HTR-8/SVneo (cell line): ENCODE data around the gene KRTAP12-2.
"Not testable (repeated sequence)": the region's sequence is repeated elsewhere in the genome, so short reads cannot be mapped to it uniquely, and the experiment has no call there.

Experiments
- DNase-seq: peaks from one replicate; pipeline ENCODE4 v3.0.0; 2011; ENCODE audit warnings: low spot score, mixed read lengths; ENCODE audit not compliant: insufficient read length
- FAIRE-seq: peaks from 2 replicates; lab custom pipeline; 2011; peaks lifted over from hg19 to GRCh38; lab: Jason Lieb, UNC

Gene KRTAP12-2

DNA sequence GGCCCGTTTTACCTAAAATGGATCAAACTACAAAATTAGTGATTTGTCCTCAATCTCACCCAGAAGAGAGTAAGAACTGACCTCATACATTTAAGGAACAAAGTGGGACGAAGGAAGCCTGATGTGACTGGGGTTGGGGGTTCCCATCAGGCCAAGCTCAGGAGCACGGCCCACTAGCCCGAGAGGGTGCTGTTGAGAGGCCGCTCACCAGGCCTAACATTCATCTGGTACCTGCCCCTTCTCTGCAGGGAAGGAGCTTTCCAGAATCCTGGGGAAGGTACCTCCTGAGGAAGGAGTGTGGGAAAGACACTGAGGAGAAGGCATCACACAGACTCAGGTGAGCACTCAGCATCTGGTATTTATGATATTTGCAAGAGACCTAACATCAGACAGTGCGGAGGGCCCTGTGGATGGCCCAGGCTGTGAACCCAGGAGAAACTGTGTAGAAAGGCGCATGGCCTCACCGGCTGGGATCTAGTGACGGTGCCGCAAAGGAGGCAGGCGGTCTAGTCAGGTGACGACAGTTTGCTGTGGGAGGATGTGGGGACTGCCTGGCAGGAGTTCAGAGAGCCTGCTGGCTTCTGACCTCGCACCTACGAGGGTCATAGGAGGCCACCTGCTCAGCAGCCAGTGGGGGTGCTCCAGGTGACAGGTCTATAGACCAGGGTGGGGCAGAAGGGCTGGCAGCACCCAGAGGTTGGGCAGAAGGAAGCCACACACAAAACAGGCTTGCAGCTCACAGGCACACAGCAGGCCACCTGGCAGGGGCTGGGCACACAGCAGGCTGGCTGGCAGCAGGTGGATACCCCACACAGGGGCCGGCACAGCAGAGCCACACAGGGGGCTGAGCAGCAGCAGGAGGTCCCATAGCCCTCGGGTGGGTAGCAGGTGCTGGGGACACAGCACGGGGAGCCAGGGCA, 12.8 kb downstream of the KRTAP12-2 start:
- FAIRE-seq, result no peak
- no peak for DNase-seq

DNA sequence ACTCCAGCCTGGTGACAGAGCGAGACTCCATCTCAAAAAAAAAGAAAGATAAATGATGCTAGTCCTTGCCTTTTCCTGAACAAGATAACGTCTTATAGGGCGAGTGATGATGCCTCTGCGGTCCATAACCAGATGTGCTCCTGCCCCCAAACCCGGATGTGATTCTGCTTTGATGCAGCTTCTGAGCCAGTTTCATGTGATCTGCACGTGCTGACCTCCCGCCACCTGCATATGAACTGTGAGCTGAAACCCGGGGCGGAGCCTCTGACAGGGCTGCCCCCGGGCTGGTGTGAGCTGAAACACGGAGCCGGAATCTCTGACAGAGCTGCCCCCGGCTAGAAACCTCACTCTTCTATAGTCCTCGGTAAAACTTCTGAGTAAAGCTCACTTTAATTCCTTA, 13.6 kb downstream of the KRTAP12-2 start:
- FAIRE-seq, result no peak
- DNase-seq, result no peak

DNA sequence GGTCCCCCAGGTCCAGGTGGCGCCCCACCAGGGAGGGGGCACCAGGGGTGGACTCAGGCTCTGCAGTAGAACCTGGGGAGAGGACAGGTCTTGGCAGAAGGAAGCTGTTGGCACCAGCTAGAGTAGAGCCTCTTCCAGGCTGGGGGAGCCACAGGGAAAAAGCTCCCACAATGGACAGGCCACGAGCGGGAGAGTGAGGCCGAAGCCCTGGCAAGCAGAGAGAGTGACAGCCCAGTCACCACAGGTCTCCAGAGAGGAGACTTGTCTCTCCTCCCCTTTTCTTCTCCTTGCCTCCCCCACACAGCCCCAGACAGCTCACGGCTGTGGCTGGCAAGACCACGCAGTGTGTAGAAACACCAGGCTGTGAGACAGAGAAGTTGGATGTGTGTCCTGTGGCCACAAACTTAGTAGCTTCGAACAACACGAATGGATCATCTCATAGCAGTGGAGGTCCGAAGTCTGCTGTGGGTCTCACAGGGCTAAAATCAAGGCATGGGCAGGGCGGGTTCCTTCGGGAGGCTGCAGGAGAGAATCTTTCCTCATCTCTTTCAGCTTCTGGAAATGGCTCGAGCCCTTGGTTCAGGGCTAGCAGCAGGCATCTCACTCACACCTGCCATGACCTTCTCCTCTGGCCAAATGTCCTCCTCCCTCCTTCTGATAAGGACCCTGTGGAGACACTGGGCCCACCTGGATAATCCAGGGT, 15.6 kb downstream of the KRTAP12-2 start:
- FAIRE-seq (no peak), DNase-seq (no peak)

DNA sequence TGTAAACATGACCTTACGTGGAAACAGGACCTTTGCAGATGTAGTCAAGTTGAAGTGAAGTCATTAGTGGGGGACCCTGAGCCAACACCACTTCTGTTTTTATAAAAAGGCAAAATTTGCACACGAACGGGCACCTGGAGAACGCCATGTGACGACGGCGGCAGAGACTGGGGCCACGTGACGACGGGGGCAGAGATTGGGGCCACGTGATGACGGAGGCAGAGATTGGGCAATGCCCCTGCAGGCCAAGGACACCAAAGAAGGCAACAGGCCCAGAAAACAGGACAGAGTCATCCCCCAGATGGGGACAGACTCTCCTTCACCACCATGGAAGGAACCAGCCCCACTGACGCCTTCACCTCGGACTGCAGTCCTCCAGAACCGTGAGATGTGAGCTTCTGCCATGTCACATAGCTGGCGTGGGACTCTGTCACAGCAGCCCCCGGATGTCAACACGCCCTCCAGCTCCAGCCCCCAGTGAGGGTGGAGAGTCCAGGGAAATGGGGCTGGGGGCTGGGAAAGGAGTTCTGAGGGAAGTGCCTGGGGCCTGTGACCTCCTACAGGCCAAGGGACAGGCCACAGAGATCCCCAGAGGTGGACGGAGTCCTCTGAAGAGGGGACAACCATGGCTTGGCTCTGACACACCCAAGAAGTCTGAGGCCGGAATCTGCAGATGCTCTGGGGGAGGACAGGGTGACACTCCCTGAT, 16.3 kb downstream of the KRTAP12-2 start:
- FAIRE-seq, result no peak
- DNase-seq, result no peak

DNA sequence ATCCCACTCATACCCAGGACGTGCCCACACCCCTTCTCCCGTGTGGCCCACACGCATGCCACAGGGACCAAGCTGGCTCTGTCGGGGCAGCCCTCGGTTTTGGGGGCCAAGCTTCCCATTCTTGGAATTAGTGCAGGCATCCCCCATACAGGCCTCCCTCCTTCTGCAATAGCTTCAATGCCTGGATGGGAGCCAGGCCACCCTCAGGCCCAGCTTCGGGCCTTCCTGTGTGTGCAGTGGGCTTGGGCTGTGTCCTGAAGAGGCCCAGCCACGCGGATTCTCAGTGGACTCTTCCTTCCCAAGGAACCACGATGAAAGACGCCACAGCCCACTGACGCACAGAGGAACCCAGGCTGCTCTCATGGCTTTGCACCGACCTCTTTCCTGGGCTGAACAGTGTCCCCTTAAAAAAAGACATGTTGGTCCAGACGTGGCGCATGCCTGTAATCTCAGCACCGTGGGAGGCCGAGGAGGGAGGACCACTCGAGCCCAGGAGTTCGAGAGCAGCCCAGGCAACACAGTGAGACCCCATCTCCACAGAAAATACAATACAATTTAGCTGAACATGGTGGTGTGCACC, 17.1 kb downstream of the KRTAP12-2 start:
- FAIRE-seq (no peak), DNase-seq (no peak)

DNA sequence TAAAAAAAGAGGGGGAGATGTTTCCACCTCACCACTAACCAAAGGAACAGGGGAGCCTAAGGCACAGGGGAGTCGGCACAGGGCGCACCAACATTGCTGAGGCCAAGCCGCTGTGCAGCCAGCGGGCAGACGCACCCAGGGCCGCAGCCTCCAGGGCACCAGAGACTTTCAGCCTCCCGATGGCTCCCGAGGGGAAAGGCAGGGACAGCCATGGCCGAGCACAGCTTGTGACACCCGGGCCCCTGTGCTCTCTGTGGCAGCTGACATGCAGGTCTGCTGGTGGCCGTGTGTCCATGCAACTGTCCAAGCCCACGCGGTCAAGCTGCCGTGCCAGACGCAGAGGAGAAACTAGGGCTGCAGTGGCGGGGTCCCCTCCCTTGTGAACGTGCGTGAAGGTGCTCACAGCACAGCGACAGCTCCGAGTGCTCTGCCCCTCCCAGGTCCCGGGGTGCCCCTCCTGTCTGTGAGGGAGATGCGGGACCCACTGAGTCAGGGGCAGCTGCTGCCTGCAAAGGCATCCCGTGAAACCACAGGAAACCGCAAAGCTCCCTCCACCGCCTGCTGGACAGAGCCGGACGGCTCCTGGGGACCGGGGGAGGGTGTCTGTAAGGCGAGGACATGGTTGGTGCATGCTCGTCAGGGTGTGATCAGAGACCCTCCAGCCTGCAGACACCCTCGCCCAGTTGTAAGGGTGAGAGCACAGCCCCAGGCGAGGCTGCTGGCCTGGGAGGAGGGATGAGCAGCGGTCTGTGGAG, 18.0 kb downstream of the KRTAP12-2 start:
- no peak for DNase-seq
- no peak for FAIRE-seq

DNA sequence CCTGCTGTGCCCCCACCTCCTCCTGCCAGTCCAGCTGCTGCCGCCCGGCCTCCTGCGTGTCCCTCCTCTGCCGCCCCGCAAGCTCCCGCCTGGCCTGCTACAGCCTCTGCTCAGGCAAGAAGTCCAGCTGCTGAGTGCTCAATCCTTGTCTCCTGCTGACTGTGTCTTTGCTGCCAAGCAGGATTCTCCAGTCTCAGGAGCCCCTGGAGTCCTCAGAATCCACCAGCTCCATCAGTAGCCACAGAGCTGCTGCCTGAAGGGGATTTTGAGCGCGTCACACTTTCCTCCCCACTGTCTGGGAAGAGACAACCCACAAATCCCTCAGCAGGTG, 19.5 kb downstream of the KRTAP12-2 start:
- FAIRE-seq, result no peak
- no peak for DNase-seq

DNA sequence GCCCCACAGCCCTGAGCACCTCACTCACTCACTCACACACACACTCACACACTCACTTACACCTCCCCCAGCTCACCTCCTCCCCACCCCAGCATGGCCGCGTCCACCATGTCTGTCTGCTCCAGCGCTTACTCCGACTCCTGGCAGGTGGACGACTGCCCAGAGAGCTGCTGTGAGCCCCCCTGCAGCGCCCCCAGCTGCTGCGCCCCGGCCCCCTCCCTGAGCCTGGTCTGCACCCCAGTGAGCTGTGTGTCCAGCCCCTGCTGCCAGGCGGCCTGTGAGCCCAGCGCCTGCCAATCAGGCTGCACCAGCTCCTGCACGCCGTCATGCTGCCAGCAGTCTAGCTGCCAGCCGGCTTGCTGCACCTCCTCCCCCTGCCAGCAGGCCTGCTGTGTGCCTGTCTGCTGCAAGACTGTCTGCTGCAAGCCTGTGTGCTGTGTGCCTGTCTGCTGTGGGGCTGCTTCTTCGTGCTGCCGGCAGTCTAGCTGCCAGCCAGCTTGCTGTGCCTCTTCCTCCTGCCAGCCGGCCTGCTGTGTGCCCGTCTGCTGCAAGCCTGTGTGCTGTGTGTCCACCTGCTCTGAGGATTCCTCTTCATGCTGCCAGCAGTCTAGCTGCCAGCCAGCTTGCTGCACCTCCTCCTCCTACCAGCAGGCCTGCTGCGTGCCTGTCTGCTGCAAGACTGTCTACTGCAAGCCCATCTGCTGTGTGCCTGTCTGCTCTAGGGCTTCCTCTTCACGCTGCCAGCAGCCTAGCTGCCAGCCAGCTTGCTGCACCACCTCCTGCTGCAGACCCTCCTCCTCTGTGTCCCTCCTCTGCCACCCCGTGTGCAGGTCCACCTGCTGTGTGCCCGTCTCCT, 20.1 kb downstream of the KRTAP12-2 start, which contains the start of gene KRTAP10-11:
Gene KRTAP10-11 (plus strand): TSS at position 49 of the 856 bp plus-strand sequence. CDS start 45 bp downstream, at position 94.
- peak; percentile 9 for FAIRE-seq
- DNase-seq, result not testable (repeated sequence)

DNA sequence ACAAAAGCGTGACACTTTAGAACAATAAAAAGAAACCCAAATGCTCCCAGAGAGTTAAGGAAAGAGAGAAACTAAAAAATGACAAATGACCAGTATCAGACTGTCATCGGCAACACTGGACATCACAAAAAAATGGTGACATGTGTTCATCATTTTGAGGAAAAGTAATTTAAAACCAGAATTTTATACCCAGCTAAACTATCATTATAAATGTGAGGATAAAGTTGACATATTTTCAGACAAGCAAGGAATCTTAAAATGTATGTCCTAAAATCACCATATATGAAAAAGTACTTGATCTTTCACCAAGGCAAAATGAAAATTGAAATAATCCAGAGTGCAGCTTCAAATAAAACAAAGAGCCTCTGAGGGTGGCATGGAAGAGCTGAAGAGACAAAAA, 21.8 kb downstream of the KRTAP12-2 start:
- FAIRE-seq, result no peak
- no peak for DNase-seq

DNA sequence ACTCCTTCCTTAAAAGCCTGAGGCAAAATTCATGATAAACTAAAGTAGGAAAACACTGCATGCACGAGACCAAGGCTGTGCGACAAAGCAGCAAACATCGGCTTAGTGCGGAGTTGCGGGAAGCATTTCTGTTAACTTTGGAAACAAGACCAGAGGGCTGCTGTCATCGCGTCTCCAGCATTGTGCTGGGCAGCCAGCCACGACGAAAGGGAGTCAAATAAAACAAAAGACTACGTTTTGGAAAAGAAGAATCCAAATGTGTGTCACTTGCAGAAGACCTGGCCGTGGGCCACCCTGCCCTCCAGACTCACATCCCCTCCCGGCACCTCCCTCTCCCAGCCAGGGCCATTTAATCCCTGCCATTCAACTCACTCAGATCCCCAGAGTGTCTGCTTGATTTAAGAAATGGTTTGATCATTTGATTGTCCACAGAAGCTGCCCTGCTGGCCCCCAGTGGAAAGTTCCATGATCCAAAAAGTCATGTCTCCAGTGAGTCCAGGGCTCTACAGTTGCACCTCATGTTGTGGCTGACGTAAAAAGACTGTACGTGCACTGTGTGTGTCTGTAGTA, 22.9 kb downstream of the KRTAP12-2 start:
- FAIRE-seq, result no peak
- DNase-seq, result no peak

DNA sequence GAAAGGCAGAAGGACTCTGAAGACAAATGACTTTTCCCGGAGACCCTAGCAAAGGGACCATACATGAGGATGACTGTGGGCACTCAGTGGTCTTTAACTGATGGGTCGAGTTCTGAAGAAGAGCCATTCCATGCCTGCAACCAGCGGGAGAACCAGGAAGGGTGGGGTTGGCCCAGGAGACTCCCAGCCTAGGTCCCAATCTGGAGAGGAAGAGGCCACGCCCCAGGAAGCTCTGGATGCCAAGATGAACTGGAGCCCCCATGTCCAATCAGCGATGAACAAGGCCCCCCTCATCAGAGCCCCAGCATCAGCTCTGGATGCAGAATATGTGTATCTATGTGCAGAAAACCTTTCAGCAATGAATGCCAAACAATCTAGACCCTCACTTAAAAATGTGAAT, 26.0 kb downstream of the KRTAP12-2 start:
- DNase-seq (no peak), FAIRE-seq (no peak)

DNA sequence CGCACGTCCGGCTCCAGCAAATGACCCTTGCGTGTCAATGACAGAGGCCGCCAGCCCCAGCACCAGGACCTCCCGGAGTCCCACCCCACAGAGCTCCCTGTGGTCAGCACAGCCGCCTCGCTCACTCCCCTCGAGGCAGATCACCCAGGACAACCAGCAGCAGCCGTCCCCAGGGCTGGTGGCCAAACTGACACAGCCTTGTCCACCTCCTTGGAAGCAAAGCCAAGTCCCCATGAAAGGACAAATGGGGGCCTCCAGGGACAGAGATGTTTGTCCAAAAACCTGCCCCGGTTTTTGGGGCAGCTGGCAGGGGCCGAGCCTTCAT, 27.4 kb downstream of the KRTAP12-2 start:
- DNase-seq (no peak), FAIRE-seq (no peak)

DNA sequence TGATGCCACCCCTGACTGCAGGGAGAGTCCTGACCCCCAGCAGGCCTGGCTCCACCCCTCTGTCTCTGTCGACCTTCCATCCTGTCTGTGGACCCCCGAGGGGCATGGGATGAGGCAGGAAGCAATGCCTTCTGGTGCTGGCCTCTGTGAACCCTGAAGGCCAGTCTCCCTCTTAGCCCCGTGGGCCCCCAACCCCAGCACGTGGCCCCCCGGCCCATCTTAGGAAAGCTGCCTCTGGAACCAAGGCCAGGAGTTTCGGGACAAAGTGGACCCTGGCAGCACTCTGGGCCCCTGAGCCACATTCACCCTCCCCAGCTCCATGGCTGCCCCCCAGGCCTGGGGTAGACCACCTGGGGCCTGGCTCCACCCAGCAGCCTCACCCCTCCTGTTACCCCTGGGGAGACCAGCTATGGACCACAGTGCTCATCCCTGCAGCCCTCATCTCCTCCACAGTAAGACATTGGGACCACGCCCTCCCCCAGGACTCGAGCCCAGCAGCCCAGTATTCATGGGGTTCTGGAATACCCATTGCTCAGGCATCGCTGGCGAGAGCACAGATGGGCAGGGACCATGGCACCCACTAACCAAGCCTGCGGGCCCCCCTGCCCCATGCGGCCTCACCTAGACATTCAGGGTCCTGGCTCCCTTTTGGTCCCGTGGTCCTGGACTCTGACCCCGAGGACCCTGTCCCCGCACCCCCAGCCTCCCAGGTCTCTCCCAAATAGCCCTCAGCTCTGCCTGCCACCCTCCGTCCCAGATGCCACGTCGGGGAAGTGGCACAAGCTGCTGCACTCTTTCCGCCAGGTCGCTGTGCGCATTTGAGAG, 28.0 kb downstream of the KRTAP12-2 start:
- not testable (repeated sequence) for DNase-seq, FAIRE-seq

DNA sequence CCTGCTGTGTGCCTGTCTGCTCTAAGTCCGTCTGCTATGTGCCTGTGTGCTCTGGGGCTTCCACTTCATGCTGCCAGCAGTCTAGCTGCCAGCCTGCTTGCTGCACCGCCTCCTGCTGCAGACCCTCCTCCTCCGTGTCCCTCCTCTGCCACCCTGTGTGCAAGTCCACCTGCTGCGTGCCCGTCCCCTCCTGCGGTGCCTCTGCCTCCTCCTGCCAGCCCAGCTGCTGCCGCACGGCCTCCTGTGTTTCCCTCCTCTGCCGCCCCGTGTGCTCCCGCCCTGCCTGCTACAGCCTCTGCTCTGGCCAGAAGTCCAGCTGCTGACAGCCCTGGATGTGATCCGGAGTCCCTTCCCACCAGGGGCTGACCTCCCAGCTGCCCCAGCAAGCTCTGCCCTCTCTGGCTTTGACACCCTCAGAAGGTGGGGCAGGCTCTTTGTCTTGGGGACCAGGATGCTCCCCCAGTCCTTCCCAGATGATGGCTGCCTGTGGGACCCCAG, 28.8 kb downstream of the KRTAP12-2 start:
- not testable (repeated sequence) for DNase-seq
- peak; percentile 72 for FAIRE-seq

DNA sequence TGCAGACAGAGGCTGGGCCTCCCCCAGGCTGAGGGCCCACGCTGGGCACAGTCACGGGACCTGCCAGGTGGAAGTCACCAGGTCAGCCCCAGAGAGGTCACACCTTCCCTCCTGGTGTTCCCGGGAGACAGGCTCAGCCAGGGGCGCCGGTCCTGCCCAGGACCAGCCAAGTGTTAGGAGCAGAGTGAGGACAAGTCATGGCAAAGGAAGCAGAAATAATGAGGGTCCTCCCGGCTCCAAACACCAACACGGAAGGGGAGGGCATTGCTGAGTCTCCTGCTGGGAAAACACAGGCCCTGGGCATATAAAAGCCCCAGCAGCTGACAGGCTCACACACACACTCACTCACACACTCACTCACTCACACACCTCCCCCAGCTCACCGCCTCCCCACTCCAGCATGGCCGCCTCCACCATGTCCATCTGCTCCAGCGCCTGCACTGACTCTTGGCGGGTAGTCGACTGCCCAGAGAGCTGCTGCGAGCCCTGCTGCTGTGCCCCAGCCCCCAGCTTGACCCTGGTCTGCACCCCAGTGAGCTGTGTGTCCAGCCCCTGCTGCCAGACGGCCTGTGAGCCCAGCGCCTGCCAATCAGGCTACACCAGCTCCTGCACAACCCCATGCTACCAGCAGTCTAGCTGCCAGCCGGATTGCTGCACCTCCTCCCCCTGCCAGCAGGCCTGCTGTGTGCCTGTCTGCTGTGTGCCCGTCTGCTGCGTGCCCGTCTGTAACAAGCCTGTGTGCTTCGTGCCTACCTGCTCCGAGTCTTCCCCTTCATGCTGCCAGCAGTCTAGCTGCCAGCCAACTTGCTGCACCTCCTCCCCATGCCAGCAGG, 29.5 kb downstream of the KRTAP12-2 start, which contains the start of gene KRTAP10-10:
Gene KRTAP10-10 (plus strand): TSS at position 339 of the 833 bp plus-strand sequence. CDS start 62 bp downstream, at position 401.
- FAIRE-seq (peak; percentile 65), DNase-seq (no peak)

DNA sequence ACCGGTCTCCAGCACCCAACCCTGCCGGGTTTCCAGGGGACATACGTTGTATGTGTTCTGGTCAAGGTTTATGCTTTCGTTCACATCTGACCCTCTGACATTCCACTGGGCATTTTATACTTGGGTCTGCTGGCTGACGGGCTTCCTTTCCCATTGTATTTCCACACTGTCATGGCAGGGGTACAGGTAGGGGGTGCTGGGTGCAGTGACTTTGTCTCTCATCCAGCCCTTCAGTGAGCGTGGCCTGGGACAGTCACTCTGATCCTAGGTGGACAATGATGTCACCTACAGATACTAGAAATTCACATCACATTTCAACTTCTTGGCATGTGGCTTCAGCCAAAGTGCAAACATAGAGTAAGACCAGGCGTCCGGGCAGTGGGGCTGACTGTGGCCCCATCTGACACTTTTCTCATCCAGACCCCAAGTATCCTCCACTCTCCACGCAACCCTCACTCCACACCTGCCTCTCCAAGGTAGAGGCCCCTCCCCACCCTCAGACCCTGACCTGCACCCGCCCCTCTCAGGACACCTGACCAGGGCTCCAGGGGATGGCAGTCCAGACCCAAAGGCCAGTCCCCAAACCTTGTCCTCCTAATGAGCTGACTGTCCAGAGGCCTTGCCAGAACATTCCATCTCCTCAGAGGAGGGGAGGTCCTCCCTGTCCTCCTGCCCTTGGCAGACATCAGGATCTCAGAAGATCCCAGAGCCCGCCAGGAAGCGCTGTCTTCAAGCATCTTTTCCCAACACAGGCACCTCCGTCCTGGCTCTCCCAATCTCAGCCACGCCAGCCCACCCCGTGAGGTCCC, 30.3 kb downstream of the KRTAP12-2 start:
- no peak for FAIRE-seq
- DNase-seq, result no peak
